Neutrophil (primary cell): ENCODE results near the gene HRAS.

Source experiments
- H3K27ac ChIP-seq: fragments of 200-600 bp; sonication (generic); 2 replicates; pipeline ENCODE4 v1.5.1; 2016; ENCODE audit warnings: mild to moderate bottlenecking, moderate library complexity
- H3K27me3 ChIP-seq: fragments of 200-600 bp; sonication (generic); 2 replicates; pipeline ENCODE4 v1.6.0; 2016; ENCODE audit warnings: mild to moderate bottlenecking
- H3K36me3 ChIP-seq: fragments of 200-600 bp; sonication (generic); 2 replicates; pipeline ENCODE4 v1.5.1; 2017
- H3K4me1 ChIP-seq, 2 experiments: fragments of 200-600 bp in 1 of 2; sonication (generic) in 1 of 2; 1 replicate in 1 of 2; 2 replicates in 1 of 2; pipeline versions ENCODE4 v1.5.1 to v1.6.1; 2013 to 2016; ENCODE audit warnings: low read depth in 1 of 2, low read length in 1 of 2, mild to moderate bottlenecking in 1 of 2, moderate library complexity in 1 of 2; ENCODE audit not compliant: control insufficient read depth in 1 of 2, insufficient read depth in 1 of 2
- H3K4me3 ChIP-seq, 2 experiments: fragments of 200-600 bp in 1 of 2; sonication (generic) in 1 of 2; 1 replicate in 1 of 2; 2 replicates in 1 of 2; pipeline ENCODE4 v1.5.1; 2013 to 2016; ENCODE audit warnings: low read depth in 1 of 2, low read length in 1 of 2, mild to moderate bottlenecking in 1 of 2, moderate library complexity in 1 of 2
- H3K9me3 ChIP-seq: fragments of 200-600 bp; sonication (generic); 2 replicates; pipeline ENCODE4 v1.5.1; 2016
- CTCF ChIP-seq: fragments of 200-600 bp; sonication (generic); IDR thresholded peaks from 2 replicates; pipeline ENCODE4 v1.5.1; 2016; ENCODE audit warnings: antibody characterized with exemption

HRAS gene

GRCh38 chr11:498297-499181, 36.8 kb downstream of the HRAS start:
- Histone ChIP-seq H3K9me3 (no peaks in the 10 kb centered on the region), H3K27ac (no peak overlapping the region), H3K4me1 (peaks cover 16 to 18% of the 10 kb centered on the region in 2 experiments), H3K4me3 (no peak overlapping the region), H3K27me3 (no peaks in the 10 kb centered on the region), H3K36me3 (peaks cover 81% of the 10 kb centered on the region)
- no peak for TF ChIP-seq CTCF

- H3K27ac ChIP-seq, result no peak overlapping the region
- peaks cover 9% of the 10 kb centered on the region in 2 experiments for H3K4me1 ChIP-seq
- no peaks in the 10 kb centered on the region for H3K9me3 ChIP-seq
- no peak for TF ChIP-seq CTCF
- no peak overlapping the region for H3K4me3 ChIP-seq
- H3K36me3 ChIP-seq, result peaks cover 89% of the 10 kb centered on the region
- H3K27me3 ChIP-seq, result no peaks in the 10 kb centered on the region
Observed at GRCh38 chr11:497565-498296, 37.6 kb downstream of the HRAS start.

- H3K4me1 ChIP-seq, result peaks cover 1 to 2% of the 10 kb centered on the region in 2 experiments
- peaks cover 93% of the 10 kb centered on the region for H3K36me3 ChIP-seq
- no peaks in the 10 kb centered on the region for H3K27me3 ChIP-seq
- H3K4me3 ChIP-seq, result no peak overlapping the region
- no peaks in the 10 kb centered on the region for H3K9me3 ChIP-seq
- TF ChIP-seq CTCF, result no peak
- no peak overlapping the region for H3K27ac ChIP-seq
Observed at GRCh38 chr11:496834-497564, 38.4 kb downstream of the HRAS start.

DNA sequence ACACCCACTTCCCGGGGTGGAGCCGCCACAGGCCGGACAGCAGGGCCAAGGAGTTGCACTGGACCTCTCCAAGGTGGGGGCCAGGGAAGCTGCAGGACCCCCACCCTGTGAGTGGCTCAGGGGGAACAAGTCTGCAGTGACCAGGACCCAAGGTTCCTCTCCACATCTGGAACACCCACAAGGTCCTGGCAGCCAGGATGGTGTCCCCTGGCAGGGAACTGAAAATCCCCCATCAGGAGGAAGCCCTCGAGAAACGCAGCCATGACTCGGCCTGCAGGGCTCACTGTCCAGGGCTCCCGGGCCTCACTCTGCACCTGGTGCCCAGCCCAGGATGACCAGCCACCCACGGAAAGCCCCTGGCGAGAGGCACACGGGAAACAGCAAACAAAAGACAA, 39.8 kb downstream of the HRAS start:
- peaks cover 82% of the 10 kb centered on the region for H3K36me3 ChIP-seq
- no peaks in the 10 kb centered on the region for H3K27me3 ChIP-seq
- no peaks in the 10 kb centered on the region for H3K9me3 ChIP-seq
- H3K4me3 ChIP-seq, result no peak overlapping the region
- H3K27ac ChIP-seq, result no peak overlapping the region
- H3K4me1 ChIP-seq, result no peaks in the 10 kb centered on the region
- no peak for TF ChIP-seq CTCF

- no peak overlapping the region for H3K4me3 ChIP-seq
- H3K4me1 ChIP-seq, result no peaks in the 10 kb centered on the region
- H3K9me3 ChIP-seq, result no peaks in the 10 kb centered on the region
- H3K36me3 ChIP-seq, result peaks cover 76% of the 10 kb centered on the region
- TF ChIP-seq CTCF, result no peak
- no peaks in the 10 kb centered on the region for H3K27me3 ChIP-seq
- no peak overlapping the region for H3K27ac ChIP-seq
Observed at GRCh38 chr11:494761-495536, 40.4 kb downstream of the HRAS start.
